Liver (tissue), 9 donors: ENCODE data around the gene SQOR. TPM values are rescaled to one million over a fixed set of nuclear protein-coding genes. Genes with fewer than 3 reads are reported as not detected.

Source experiments
- DNase-seq: peaks from one replicate; pipeline ENCODE4 v3.0.0-alpha.2; 2017; ENCODE audit warnings: low spot score
- H3K27ac ChIP-seq, 2 donors: one replicate each; pipeline ENCODE4 v1.7.0; 2013; ENCODE audit warnings: inconsistent platforms in 2 of 2, low read length in 2 of 2, control low read depth in 1 of 2, low read depth in 1 of 2, mild to moderate bottlenecking in 1 of 2
- H3K27me3 ChIP-seq, 4 donors: one replicate each; pipeline versions ENCODE4 v1.6.1 to v1.7.0; 2013; ENCODE audit warnings: low read length in 3 of 4, inconsistent platforms in 1 of 4, mild to moderate bottlenecking in 1 of 4, moderate library complexity in 1 of 4; ENCODE audit not compliant: control insufficient read depth in 4 of 4, insufficient read depth in 4 of 4
- H3K36me3 ChIP-seq, 4 donors: one replicate each; pipeline versions ENCODE4 v1.6.1 to v1.7.0; 2013; ENCODE audit warnings: low read length in 3 of 4, mild to moderate bottlenecking in 3 of 4, low read depth in 1 of 4, moderate library complexity in 1 of 4; ENCODE audit not compliant: control insufficient read depth in 4 of 4, insufficient read depth in 3 of 4
- H3K4me1 ChIP-seq, 4 donors: one replicate each; pipeline versions ENCODE4 v1.6.1 to v1.7.0; 2013; ENCODE audit warnings: low read length in 3 of 4, mild to moderate bottlenecking in 3 of 4, moderate library complexity in 1 of 4; ENCODE audit not compliant: control insufficient read depth in 4 of 4, insufficient read depth in 4 of 4
- H3K4me3 ChIP-seq, 3 donors: one replicate each; pipeline versions ENCODE4 v1.6.1 to v1.7.0; 2013; ENCODE audit warnings: low read length in 3 of 3, control low read depth in 1 of 3, low read depth in 1 of 3, mild to moderate bottlenecking in 1 of 3
- H3K9ac ChIP-seq, 2 donors: one replicate each; pipeline ENCODE4 v1.7.0; 2013; ENCODE audit warnings: low read length in 2 of 2, mild to moderate bottlenecking in 2 of 2, moderate library complexity in 2 of 2, control low read depth in 1 of 2, low read depth in 1 of 2
- H3K9me3 ChIP-seq, 4 donors: one replicate each; pipeline versions ENCODE4 v1.6.1 to v1.7.0; 2013; ENCODE audit warnings: low read length in 3 of 4; ENCODE audit not compliant: control insufficient read depth in 4 of 4
- ATF3 ChIP-seq: IDR thresholded peaks from 2 replicates; pipeline ENCODE4 v1.6.1; 2016; ENCODE audit warnings: antibody characterized with exemption
- EGR1 ChIP-seq, 2 donors: IDR thresholded peaks; 2 replicates each; pipeline ENCODE4 v1.6.1; 2016 to 2018; ENCODE audit warnings: antibody characterized with exemption in 2 of 2, low read depth in 2 of 2
- FOXA2 ChIP-seq: IDR thresholded peaks from 2 replicates; pipeline ENCODE4 v1.6.1; 2016; ENCODE audit warnings: antibody characterized with exemption
- HNF4G ChIP-seq: IDR thresholded peaks from 2 replicates; pipeline ENCODE4 v1.6.1; 2016; ENCODE audit warnings: antibody characterized with exemption
- JUND ChIP-seq, 2 donors: IDR thresholded peaks; 2 replicates each; pipeline ENCODE4 v1.6.1; 2016; ENCODE audit warnings: antibody characterized with exemption in 2 of 2
- RAD21 ChIP-seq, 2 donors: IDR thresholded peaks; 2 replicates each; pipeline ENCODE4 v1.6.1; 2016; ENCODE audit warnings: antibody characterized with exemption in 2 of 2, mild to moderate bottlenecking in 2 of 2
- REST ChIP-seq: IDR thresholded peaks from 2 replicates; pipeline ENCODE4 v1.6.1; 2016; ENCODE audit warnings: antibody characterized with exemption, mild to moderate bottlenecking
- SP1 ChIP-seq: IDR thresholded peaks from 2 replicates; pipeline ENCODE4 v1.6.1; 2018; ENCODE audit warnings: antibody characterized with exemption, mild to moderate bottlenecking
- TAF1 ChIP-seq: conservative IDR thresholded peaks from 2 replicates; pipeline ENCODE4 v1.6.1; 2016; ENCODE audit warnings: antibody characterized with exemption, mild to moderate bottlenecking
- YY1 ChIP-seq: IDR thresholded peaks from 2 replicates; pipeline ENCODE4 v1.6.1; 2016; ENCODE audit warnings: antibody characterized with exemption, mild to moderate bottlenecking
- WGBS: extraction: QIAGEN DNeasy Blood & Tissue Kit; methylation state at CpG from one replicate; pipeline ENCODE4 v1.1.7; 2013; 5-methylcytosine and 5-hydroxymethylcytosine counted together
- polyA plus RNA-seq, 2 donors: library from polyadenylated mRNA; stranded (reverse) in 1 of 2; unstranded in 1 of 2; fragments of 200-250 nt in 1 of 2; fragments of >200 nt in 1 of 2; fragmentation: Nextera tagmentation in 1 of 2; extraction: Ambion mirVana in 1 of 2; gene quantifications; one replicate each; pipeline versions ENCODE4 v1.2.1 to v1.2.3, GENCODE V29; 2013 to 2015
- total RNA-seq, 2 donors: library from RNA; depleted of rRNA; stranded (reverse); fragments of >200 nt; gene quantifications; one replicate each; pipeline ENCODE4 v1.2.3, GENCODE V29; 2014
- TF ChIP-seq, protein P1 (sequence below): IDR thresholded peaks from 2 replicates; pipeline ENCODE4 v1.6.1; 2016; ENCODE audit warnings: antibody characterized with exemption
- TF ChIP-seq, protein P2 (sequence below): IDR thresholded peaks from 2 replicates; pipeline ENCODE4 v1.6.1; 2016; ENCODE audit warnings: antibody characterized with exemption
- donor health status: healthy.
- donor health status: healthy.
- donor health status: healthy.
- donor health status: healthy.
- donor health status: healthy.

SQOR gene
- total and polyA plus RNA-seq, 4 donors: 29.6 to 41.7 (median 35.1) TPM

DNA sequence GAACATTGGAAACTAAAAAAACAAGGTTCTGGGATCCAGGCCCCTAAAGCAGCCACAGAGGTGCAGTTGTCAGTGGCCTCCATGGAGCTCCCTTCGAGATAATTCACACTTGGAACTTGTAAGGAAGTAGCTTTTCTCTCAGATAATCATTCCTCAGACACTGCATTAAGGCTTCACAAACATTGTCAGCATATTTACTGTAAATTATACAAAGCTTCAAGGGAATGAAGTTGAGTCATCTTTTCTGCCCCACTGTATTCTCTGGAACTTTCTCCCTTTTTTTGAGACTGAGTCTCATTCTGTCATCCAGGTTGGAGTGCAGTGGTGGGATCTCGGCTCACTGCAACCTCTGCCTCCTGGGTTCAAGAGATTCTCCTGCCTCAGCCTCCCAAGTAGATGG is 40.5 kb upstream of the SQOR start:
- 83% methylated on average over 2 of the region's 2 CpGs for whole genome bisulfite sequencing
- Histone ChIP-seq H3K36me3 (peaks cover 2 to 10% (median 7%) of the 10 kb centered on the region in 4 donors), H3K4me3 (no peak overlapping the region)

DNA sequence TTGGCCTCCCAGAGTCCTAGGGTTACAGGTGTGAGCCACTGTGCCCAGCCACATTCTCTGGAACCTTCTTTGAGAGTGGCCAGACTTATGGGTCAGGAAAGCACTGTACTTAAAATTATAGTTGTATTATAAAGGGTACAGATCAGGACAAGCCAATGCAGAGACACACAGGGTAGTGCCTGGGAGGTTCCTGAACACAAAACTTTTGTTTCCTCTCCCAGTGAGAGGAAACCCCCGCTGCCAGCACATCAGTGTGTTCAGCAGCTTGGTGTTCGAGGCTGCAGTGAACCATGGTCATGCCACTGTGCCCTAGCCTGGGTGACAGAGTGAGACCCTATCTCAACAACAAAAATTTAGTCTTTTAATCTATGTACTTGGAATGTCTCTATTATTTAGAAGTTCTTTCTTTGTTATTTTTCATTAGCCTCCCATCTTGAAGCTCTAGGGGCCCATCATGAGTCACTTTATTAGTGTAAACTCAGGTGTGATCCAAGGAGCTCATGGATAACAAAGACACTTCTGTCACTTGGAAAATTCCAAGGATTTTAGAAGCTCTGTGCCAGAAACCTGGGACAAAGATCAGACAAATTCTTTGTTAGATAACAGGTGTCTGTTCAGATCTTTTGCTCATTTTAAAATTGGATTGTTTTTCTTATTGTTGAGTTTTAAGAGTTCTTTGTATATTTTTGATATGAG is 39.8 kb upstream of the SQOR start:
- over 99% methylated on average over 2 of the region's 2 CpGs for WGBS
- H3K27me3 ChIP-seq: no peaks in the 10 kb centered on the region
- TF ChIP-seq HNF4G: no peak
- TF ChIP-seq, protein P1, sequence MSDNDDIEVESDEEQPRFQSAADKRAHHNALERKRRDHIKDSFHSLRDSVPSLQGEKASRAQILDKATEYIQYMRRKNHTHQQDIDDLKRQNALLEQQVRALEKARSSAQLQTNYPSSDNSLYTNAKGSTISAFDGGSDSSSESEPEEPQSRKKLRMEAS: no peak
- TF ChIP-seq YY1: no peak
- no peak for TF ChIP-seq TAF1
- no peak for TF ChIP-seq ATF3
- TF ChIP-seq SP1: no peak
- no peak for TF ChIP-seq JUND (IDR thresholded peaks at IDR 0.05)
- TF ChIP-seq EGR1 (IDR thresholded peaks at IDR 0.05; ENCODE audit: low read depth in 2 of 2): no peak
- TF ChIP-seq REST: no peak
- H3K4me1 ChIP-seq: no peaks in the 10 kb centered on the region
- no peaks in the 10 kb centered on the region for H3K9me3 ChIP-seq
- DNase-seq: no peak
- H3K4me3 ChIP-seq: no peak overlapping the region
- no peak overlapping the region for H3K27ac ChIP-seq
- H3K36me3 ChIP-seq: peaks cover 2 to 10% (median 7%) of the 10 kb centered on the region in 4 donors
- no peak overlapping the region for H3K9ac ChIP-seq

More for the DNA sequence above, 40.5 kb upstream of the SQOR start:
- DNase-seq: no peak
- TF ChIP-seq RAD21 (IDR thresholded peaks at IDR 0.05): no peak
- TF ChIP-seq, protein P2, sequence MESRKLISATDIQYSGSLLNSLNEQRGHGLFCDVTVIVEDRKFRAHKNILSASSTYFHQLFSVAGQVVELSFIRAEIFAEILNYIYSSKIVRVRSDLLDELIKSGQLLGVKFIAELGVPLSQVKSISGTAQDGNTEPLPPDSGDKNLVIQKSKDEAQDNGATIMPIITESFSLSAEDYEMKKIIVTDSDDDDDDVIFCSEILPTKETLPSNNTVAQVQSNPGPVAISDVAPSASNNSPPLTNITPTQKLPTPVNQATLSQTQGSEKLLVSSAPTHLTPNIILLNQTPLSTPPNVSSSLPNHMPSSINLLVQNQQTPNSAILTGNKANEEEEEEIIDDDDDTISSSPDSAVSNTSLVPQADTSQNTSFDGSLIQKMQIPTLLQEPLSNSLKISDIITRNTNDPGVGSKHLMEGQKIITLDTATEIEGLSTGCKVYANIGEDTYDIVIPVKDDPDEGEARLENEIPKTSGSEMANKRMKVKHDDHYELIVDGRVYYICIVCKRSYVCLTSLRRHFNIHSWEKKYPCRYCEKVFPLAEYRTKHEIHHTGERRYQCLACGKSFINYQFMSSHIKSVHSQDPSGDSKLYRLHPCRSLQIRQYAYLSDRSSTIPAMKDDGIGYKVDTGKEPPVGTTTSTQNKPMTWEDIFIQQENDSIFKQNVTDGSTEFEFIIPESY: no peak
- TF ChIP-seq, protein P1: no peak
- no peak for TF ChIP-seq FOXA2
- Histone ChIP-seq H3K9ac (no peak overlapping the region), H3K27me3 (no peaks in the 10 kb centered on the region), H3K27ac (no peak overlapping the region), H3K4me1 (peaks cover 0 to 2% (median 0%) of the 10 kb centered on the region in 4 donors), H3K9me3 (no peaks in the 10 kb centered on the region)
